DMS153 treated with DMSO at 0.1 percent for 48 hours (cell line): ENCODE measurements around the gene ETS1.

Source experiments
- DNase-seq: peaks from one replicate; lab custom pipeline; 2025; ENCODE audit not compliant: unreplicated experiment; lab: John Stamatoyannopoulos, UW

The ETS1 gene

GRCh38 chr11:128587415-128587814 is at the start of gene ETS1:
Gene ETS1, minus strand, starts transcription at chr11:128587558. Its CDS starts 14,428 bp downstream, at chr11:128573130.
- no peak for DNase-seq

GRCh38 chr11:128634395-128634794 is 47.0 kb upstream of the ETS1 start:
- DNase-seq: no peak

GRCh38 chr11:128633384-128633965 is 46.1 kb upstream of the ETS1 start:
- DNase-seq: no peak

GRCh38 chr11:128632141-128632791 is 44.9 kb upstream of the ETS1 start:
- no peak for DNase-seq

- DNase-seq: peak; percentile 89
These were observed 43.2 kb upstream of the ETS1 start for GRCh38 chr11:128630367-128631230.

- no peak for DNase-seq
These were observed 42.3 kb upstream of the ETS1 start for GRCh38 chr11:128629516-128630106.

GRCh38 chr11:128628686-128629085 is 41.3 kb upstream of the ETS1 start:
- no peak for DNase-seq

- no peak for DNase-seq
These were observed 40.9 kb upstream of the ETS1 start for GRCh38 chr11:128628325-128628673.

- DNase-seq: no peak
These were observed 40.4 kb upstream of the ETS1 start for GRCh38 chr11:128627666-128628324.

GRCh38 chr11:128626913-128627665 is 39.7 kb upstream of the ETS1 start:
- DNase-seq: no peak

- no peak for DNase-seq
These were observed 38.4 kb upstream of the ETS1 start for GRCh38 chr11:128625746-128626145.

GRCh38 chr11:128625326-128625725 is 38.0 kb upstream of the ETS1 start:
- no peak for DNase-seq

GRCh38 chr11:128624269-128625175 is 37.2 kb upstream of the ETS1 start:
- DNase-seq: no peak

- DNase-seq: no peak
These were observed 35.7 kb upstream of the ETS1 start for GRCh38 chr11:128623091-128623490.

GRCh38 chr11:128621601-128622501 is 34.5 kb upstream of the ETS1 start:
- DNase-seq: no peak

GRCh38 chr11:128620309-128621100 is 33.1 kb upstream of the ETS1 start:
- no peak for DNase-seq

- DNase-seq: no peak
These were observed 32.4 kb upstream of the ETS1 start for GRCh38 chr11:128619540-128620308.
